Loucy (cell line): ENCODE data around the gene DNAJB9.

Source experiments
- H2AFZ ChIP-seq: fragments of 200-600 bp; sonication (generic); 2 replicates; pipeline ENCODE4 v1.6.0; 2016; ENCODE audit warnings: antibody characterized with exemption, mild to moderate bottlenecking, low read length, moderate library complexity
- H3F3A ChIP-seq: fragments of 200-600 bp; 2 replicates; pipeline ENCODE4 v1.6.0; 2016; ENCODE audit warnings: antibody characterized with exemption, low read depth, mild to moderate bottlenecking
- H3K27me3 ChIP-seq: fragments of 200-600 bp; sonication (generic); 2 replicates; pipeline ENCODE4 v1.6.1; 2014; ENCODE audit warnings: low read length, mild to moderate bottlenecking; ENCODE audit not compliant: insufficient read depth, poor library complexity, severe bottlenecking
- H3K36me3 ChIP-seq: fragments of 200-600 bp; sonication (generic); 2 replicates; pipeline ENCODE4 v1.6.1; 2016; ENCODE audit warnings: low read length; ENCODE audit not compliant: insufficient read depth
- H3K4me1 ChIP-seq: fragments of 200-600 bp; sonication (generic); 2 replicates; pipeline ENCODE4 v1.5.1; 2014; ENCODE audit warnings: low read length, mild to moderate bottlenecking; ENCODE audit not compliant: insufficient read depth, poor library complexity, severe bottlenecking
- H3K4me2 ChIP-seq: fragments of 200-600 bp; sonication (generic); 2 replicates; pipeline ENCODE4 v1.6.0; 2014; ENCODE audit warnings: antibody characterized with exemption, low read length, low read depth, mild to moderate bottlenecking; ENCODE audit not compliant: poor library complexity, severe bottlenecking
- H3K4me3 ChIP-seq: fragments of 200-600 bp; sonication (generic); 2 replicates; pipeline ENCODE4 v1.5.1; 2014; ENCODE audit warnings: low read length, mild to moderate bottlenecking, mixed read lengths; ENCODE audit not compliant: poor library complexity, severe bottlenecking
- H3K79me2 ChIP-seq: fragments of 200-600 bp; sonication (generic); 2 replicates; pipeline ENCODE4 v1.6.1; 2014; ENCODE audit warnings: low read length; ENCODE audit not compliant: insufficient read depth
- H3K9ac ChIP-seq: fragments of 200-600 bp; sonication (generic); 2 replicates; pipeline ENCODE4 v1.6.0; 2014; ENCODE audit warnings: mild to moderate bottlenecking, low read depth, low read length, moderate library complexity; ENCODE audit not compliant: poor library complexity, severe bottlenecking
- H3K9me2 ChIP-seq: fragments of 200-600 bp; sonication (generic); replicated peaks from 2 replicates; pipeline ENCODE4 v1.6.1; 2016; ENCODE audit warnings: low read depth, low read length, mixed read lengths
- H3K9me3 ChIP-seq: fragments of 200-600 bp; sonication (generic); 2 replicates; pipeline ENCODE4 v1.6.1; 2014; ENCODE audit warnings: mild to moderate bottlenecking, antibody characterized with exemption, low read length, low read depth; ENCODE audit not compliant: insufficient read depth
- H4K20me1 ChIP-seq: fragments of 200-600 bp; sonication (generic); 2 replicates; pipeline ENCODE4 v1.6.0; 2014; ENCODE audit warnings: antibody characterized with exemption, low read length, mild to moderate bottlenecking; ENCODE audit not compliant: insufficient read depth, poor library complexity, severe bottlenecking
- EZH2phosphoT487 ChIP-seq: fragments of 200-600 bp; IDR thresholded peaks from 2 replicates; pipeline ENCODE4 v1.6.1; 2018; ENCODE audit warnings: antibody characterized with exemption, mild to moderate bottlenecking, moderate library complexity, borderline replicate concordance
- TF ChIP-seq, protein P1 (sequence below): fragments of 200-600 bp; sonication (generic); conservative IDR thresholded peaks from 2 replicates; pipeline ENCODE4 v1.5.1; 2014; ENCODE audit warnings: mild to moderate bottlenecking, antibody characterized with exemption, low read length

The DNAJB9 gene

DNA sequence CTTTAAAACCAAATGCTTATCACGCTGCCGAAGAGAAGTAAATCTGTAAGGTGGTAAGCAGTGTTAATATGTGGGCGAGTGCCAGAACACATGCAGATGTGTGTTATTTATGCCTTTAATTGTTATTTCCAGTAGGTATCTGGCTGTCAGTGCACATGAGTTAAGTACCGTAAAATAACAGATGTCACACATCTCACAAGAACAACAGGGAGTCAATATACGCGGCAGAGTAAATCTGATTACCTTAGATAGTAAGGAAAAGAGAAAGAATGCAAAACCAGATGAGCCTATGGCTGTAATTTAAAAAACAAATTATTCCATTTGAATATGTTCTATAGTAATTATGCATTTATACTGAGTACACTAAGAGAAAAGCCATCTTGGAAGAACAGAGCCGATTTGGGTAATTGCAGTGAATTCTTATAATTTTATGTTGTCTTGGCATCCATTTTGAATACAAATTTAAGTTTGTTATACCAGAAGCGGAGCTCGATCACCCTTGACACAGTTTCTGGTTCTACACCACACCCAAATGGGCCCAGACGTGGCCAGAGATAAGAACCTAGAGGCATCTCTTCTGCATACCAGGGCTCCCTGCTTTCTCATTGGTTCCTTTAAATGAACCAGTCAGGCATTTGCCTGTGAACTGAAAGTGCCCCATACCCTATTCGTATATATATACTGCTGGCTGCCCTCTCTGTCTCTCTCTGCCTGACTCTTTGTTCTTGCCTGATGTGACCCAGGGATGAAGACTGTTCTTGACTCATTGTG, 34.8 kb downstream of the DNAJB9 start:
- no peak for TF ChIP-seq EZH2phosphoT487
- TF ChIP-seq, protein P1, sequence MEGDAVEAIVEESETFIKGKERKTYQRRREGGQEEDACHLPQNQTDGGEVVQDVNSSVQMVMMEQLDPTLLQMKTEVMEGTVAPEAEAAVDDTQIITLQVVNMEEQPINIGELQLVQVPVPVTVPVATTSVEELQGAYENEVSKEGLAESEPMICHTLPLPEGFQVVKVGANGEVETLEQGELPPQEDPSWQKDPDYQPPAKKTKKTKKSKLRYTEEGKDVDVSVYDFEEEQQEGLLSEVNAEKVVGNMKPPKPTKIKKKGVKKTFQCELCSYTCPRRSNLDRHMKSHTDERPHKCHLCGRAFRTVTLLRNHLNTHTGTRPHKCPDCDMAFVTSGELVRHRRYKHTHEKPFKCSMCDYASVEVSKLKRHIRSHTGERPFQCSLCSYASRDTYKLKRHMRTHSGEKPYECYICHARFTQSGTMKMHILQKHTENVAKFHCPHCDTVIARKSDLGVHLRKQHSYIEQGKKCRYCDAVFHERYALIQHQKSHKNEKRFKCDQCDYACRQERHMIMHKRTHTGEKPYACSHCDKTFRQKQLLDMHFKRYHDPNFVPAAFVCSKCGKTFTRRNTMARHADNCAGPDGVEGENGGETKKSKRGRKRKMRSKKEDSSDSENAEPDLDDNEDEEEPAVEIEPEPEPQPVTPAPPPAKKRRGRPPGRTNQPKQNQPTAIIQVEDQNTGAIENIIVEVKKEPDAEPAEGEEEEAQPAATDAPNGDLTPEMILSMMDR = no peak
- no peak overlapping the region for H2AFZ ChIP-seq

GRCh38 chr7:108605559-108606201, 36.0 kb downstream of the DNAJB9 start:
- Histone ChIP-seq H3K27me3 (no peaks in the 10 kb centered on the region), H3K9me2 (no peaks in the 10 kb centered on the region), H4K20me1 (no peaks in the 10 kb centered on the region), H3K9ac (no peak overlapping the region), H3K9me3 (no peaks in the 10 kb centered on the region), H3K4me1 (no peaks in the 10 kb centered on the region), H3F3A (no peaks in the 10 kb centered on the region), H3K36me3 (no peaks in the 10 kb centered on the region), H3K4me3 (no peak overlapping the region), H3K79me2 (no peaks in the 10 kb centered on the region), H3K4me2 (no peak overlapping the region), H2AFZ (no peak overlapping the region)
- no peak for TF ChIP-seq EZH2phosphoT487
- TF ChIP-seq, protein P1 = no peak

More for the DNA sequence above, 34.8 kb downstream of the DNAJB9 start:
- Histone ChIP-seq H3K79me2 (no peaks in the 10 kb centered on the region), H4K20me1 (no peaks in the 10 kb centered on the region), H3K27me3 (no peaks in the 10 kb centered on the region), H3K36me3 (no peaks in the 10 kb centered on the region), H3K4me2 (no peak overlapping the region), H3F3A (no peaks in the 10 kb centered on the region), H3K9me3 (no peaks in the 10 kb centered on the region), H3K4me3 (no peak overlapping the region), H3K9ac (no peak overlapping the region), H3K9me2 (no peaks in the 10 kb centered on the region), H3K4me1 (no peaks in the 10 kb centered on the region)

DNA sequence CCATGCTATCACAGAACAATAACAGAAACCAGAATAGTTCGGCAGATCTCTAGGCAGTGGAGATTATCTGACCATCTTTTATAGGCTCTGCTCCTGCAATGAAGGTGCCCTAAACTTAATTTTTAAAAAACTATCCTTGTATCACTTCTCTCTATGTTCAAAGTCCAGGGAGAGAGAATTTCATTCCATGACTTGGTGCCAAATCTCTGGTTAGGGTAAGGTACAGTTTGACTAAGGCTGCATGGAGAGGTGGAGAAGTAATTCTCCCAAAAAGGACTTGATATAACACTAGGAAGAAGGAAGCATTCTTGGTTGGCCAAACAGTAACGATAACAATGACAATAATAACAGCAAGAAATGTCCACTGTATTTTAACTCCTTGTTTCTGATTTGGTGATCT, 40.0 kb downstream of the DNAJB9 start:
- Histone ChIP-seq H3K4me1 (no peaks in the 10 kb centered on the region), H3K4me3 (no peak overlapping the region), H3K9me3 (no peaks in the 10 kb centered on the region), H3K4me2 (no peak overlapping the region), H3K79me2 (no peaks in the 10 kb centered on the region), H3F3A (no peaks in the 10 kb centered on the region), H3K27me3 (no peaks in the 10 kb centered on the region), H3K9ac (no peak overlapping the region), H2AFZ (no peak overlapping the region), H3K9me2 (no peaks in the 10 kb centered on the region), H3K36me3 (no peaks in the 10 kb centered on the region), H4K20me1 (no peaks in the 10 kb centered on the region)
- TF ChIP-seq, protein P1 = no peak
- TF ChIP-seq EZH2phosphoT487 = no peak
